CD4-positive, alpha-beta T cell treated with Interferon alpha-2 for 1 hour (primary cell): ENCODE results near the gene OR51B5.
"Not testable (repeated sequence)": the region's sequence is repeated elsewhere in the genome, so short reads cannot be mapped to it uniquely, and the experiment has no call there.

Experiments
- DNase-seq, 2 donors: peaks; one replicate each; pipeline ENCODE4 v3.0.0-alpha.2; 2020 to 2022

The OR51B5 gene

DNA sequence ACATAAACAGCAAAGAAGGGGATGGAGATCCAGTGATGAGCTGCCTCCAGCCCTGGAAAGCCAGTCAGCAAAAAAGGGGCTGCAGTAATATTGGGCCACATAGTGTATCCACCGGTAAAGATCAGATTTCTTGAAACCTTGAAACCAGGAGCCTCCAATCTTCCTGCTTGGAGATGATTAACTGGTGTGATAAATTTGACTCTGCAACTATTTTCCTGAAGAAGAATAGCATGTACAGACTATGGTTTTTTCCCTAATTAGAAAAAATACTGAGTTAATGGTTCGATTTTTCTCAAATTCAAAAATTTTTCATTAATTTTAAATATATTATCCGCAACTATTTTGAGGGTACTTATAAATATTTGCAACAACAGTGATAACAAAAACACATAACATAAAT lies 19.1 kb downstream of the OR51B5 start, which contains the start of gene OR51B2:
Gene OR51B2 (minus strand): TSS at position 101 of the 400 bp plus-strand sequence. CDS start 0 bp downstream, at position 101.
- DNase-seq = no peak

DNA sequence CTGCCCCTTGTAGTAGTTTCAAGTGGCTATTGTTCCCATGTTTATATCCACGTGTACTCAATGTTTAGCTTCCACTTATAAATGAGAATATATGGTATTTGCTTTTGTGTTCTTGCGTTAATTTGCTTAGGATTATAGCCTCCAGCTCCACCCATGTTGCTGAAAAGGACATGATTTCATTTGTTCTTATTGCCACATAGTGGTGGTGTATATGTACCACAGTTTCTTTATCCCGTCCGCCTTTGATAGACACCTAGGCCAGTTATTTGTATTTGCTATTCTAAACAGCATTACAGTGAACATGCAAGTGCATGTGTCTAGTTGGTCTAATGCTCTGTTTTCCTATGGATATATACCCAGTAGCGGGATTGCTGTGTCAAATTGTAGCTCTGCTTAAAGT lies 26.0 kb downstream of the OR51B5 start:
- DNase-seq = no peak

DNA sequence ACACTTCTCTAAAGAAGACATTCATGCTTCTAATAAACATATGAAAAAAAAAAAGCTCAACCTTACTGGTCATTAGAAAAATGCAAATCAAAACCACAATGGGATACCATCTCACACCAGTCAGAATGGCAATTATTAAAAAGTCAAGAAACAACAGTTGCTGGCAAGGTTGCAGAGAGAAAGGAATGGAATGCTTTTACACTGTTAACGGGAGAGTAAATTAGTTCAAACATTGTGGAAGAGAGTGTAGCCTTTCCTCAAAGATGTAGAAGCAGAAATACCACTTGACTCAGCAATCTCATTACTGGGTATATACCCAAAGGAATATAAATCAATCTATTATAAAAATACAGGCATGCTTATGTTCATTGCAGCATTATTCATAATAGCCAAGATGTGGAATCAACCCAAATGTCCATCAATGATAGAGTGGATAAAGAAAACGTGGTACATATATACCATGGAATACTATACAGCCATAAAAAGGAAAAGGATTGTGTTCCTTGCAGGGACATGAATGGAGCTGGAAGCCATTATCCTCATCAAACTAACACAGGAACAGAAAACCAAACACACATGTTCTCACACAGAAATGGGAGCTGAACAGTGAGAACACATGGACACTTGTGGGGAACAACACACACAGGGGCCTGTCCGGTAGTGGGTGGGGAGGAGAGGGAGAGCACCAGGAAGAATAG lies 29.8 kb downstream of the OR51B5 start:
- not testable (repeated sequence) for DNase-seq

DNA sequence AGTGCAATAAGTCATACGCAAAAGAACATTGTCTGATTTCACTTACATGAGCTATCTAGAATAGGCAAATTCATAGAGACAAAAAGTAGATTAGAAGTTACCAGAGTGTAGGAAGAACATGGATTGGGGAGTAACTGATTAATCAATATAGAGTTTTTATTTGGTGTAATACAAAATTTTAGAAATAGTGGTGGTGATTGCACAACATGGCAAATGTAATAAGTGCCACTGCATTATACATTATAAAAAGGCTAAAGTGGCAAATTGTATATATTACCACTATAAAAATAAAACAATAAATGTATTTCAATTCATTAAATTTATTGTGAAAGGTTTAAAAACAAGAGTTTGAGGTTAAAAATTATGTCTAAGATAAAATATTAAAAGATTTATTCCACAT lies 32.9 kb downstream of the OR51B5 start:
- DNase-seq = no peak

DNA sequence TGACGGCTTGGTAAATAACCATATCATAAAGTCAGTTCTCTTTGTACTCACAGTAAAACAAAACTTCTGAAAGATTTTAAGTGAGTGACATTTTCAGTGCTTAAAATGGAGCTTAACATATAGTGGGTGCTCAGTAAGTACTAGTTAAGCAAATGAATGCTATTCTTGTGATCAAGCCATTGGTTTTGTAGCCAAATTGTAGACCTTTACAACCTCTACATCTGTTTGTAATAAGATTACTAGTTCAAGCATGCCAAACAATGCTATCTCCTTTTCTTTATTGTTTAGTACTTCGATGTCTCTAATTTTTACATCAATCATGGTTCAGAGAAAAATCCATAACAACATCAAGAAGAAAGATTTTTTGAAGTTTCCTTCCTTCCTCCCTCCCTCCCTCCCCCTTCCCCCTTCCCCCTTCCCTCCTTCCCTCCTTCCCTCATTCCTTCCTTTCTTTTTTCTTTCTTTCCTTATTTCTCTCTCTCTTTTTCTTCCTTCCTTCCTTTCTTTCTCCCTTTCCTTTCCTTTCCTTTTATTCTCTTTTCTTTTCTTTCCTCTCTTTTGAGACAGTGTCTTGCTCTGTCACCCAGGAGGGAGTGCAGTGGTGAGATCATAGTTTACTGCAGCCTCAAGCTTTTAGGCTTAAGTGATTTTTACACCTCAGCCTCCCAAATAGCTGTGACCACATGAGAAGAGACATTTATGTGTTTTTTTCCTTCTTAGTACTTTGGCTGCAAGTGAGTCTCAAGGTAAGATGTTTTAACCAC lies 35.9 kb downstream of the OR51B5 start:
- no peak for DNase-seq

DNA sequence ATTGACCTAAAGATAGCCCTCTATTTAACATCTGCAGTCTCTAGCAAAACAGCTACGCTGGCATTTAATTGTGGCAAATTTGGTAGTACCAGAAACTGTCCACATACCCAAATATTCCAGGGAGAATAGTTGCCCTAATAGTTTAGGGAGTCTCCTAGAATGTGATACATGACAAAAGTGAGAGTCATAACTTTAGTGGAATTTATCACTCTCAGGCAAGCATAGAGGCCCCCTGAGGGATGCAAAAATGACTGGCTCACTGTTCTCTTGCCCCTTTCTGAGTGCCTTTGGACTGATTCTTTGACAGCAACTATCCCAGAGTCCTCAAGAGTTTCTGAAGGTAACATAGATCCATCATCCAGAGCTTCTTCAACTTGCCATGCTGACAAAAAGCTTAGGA lies 39.3 kb downstream of the OR51B5 start:
- no peak for DNase-seq

DNA sequence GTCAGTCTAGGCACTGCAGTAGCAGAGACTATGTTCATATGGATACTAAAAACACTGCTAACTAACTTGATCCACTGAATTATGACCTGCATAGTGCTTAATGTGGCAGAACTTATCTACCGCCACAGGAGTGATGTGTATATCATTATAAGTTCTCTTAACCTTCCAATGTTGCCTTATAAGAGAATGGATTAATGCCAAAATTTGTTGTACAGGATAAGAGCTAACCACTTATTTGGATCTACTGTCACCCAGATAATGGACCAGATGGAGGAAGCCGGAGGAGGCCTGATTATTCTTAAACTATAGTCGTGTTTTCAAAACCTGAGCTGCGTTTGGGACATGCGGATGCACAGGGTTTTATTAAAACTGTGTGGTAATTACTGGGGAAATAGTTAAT lies 39.7 kb downstream of the OR51B5 start:
- DNase-seq = no peak

DNA sequence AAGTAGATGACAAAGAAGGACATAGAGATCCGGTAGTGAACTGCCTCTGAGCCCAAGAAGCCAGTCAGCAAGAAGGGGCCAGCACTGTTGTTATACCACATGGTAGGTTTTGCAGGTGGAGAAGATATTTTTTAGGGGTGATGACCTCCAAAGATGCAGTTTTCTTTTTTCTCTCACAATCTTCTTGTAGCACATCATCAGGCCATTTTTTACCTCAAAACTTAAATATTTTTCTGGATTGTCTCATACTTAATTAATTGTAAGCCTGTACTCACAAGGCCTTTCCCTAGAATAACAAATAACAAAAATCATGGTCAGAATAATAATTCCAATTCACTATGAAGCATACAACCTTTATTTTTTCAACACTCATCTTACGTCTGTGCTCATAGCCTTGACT lies 41.5 kb downstream of the OR51B5 start, which contains the start of gene OR51B4:
Gene OR51B4 (minus strand): TSS at position 101 of the 400 bp plus-strand sequence. CDS start 0 bp downstream, at position 101.
- DNase-seq = no peak

DNA sequence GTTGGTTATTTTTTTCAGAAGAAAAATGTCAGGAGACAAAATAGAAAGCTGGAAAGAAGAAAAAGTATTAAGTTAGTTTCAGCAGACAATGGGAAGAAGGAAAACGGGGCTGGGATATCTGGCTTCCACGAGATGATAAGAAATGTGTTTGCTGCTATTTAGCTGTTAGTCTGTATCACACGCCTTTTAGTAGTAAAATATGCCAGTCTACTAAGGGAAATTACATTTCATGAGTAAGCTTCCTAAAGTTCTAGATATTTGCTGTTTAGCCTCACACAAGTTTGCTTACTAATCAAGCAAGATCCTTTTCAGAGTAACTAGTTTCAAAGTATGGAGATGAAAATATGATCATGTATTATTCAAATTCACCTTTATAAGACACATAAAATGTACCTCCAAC lies 43.1 kb downstream of the OR51B5 start:
- DNase-seq = no peak

DNA sequence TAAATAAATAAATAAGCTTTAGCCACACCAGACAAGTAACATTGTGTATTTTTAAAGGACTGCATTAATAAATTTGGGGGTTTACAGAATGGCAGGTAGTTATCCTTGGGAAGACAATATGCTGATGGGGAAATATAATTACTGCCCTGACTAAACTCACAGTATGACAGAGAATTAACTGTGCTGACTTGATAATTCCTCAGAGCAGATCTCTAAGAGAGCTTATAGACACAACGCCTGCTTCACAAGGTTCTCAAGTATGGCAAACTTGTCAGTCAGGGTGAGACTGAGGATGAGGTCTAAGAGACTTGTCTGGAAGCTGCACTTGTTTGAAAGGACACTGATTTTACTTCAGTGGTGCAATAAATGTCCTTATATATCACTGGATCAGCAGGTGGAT lies 44.9 kb downstream of the OR51B5 start:
- DNase-seq = no peak

DNA sequence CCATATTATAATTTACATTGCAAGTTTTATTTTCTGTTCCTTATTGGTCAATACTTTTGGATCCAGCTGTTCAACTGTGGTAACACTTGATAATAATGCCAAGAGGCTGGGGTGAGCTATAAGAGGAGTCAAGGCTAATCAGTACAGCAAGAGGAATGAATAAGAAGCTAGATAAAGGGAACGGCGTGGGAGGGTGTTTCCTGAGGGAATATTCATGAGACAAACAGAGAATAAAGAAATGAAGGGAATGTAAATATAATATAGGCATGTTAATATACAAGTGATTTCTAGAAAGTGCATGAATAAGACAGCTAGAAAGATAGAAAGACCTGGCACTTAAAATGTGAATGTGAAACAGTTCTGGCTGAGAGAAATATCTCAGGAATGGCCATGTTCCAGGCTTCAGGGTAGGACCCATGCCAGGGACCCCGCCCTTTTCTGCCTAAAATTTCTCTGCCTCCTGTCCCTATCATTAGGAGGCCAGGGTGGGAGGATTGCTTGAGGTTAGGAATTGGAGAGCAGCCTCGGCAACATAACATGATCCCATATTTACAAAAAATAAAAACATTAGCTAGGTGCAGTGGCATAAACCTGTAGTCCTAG lies 45.5 kb downstream of the OR51B5 start:
- no peak for DNase-seq

DNA sequence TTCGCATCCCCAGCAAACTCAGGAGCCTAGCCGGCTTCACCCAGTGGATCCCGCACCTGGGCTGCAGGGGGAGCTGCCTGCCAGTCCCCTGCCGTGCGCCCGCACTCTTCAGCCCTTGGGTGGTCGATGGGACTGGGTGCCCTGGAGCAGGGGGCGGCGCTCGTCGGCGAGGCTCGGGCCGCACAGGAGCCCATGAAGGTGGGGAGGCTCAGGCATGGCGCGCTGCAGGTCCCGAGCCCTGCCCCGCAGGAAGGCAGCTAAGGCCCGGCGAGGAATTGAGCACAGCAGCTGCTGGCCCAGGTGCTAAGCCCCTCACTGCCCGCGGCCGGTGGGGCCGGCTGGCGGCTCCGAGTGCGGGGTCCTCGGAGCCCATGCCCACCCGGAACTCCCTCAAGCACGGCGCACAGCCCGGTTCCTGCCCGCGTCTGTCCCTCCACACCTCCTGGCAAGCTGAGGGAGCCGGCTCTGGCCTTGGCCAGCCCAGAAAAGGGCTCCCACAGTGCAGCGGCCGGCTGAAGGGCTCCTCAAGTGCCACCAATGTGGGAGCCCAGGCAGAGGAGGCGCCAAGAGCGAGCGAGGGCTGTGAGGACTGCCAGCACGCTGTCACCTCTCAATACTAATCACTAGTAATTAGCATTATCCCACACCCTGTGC lies 48.9 kb downstream of the OR51B5 start:
- DNase-seq = not testable (repeated sequence)

DNA sequence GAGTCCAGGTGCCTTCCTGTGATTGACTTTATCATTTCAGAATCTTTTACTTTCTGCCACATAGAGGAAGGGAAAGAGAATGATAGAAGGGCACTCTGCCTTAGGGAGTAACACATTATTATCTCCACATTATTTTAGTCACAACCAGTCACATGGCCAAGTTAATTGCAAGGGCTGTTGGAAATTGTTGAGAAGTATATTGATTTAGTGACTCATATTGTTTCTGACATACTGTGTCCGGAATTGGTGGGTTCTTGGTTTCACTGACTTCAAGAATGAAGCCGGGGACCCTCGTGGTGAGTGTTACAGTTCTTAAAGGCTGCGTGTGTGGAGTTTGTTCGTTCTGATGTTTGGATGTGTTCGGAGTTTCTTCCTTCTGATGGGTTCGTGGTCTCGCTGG lies 50.3 kb downstream of the OR51B5 start:
- DNase-seq = no peak
